Liver (tissue), 9 donors: Measurements from ENCODE around the gene RNF225. TPM values are rescaled to one million over a fixed set of nuclear protein-coding genes. Genes with fewer than 3 reads are reported as not detected.

Experiments
- DNase-seq: peaks from one replicate; pipeline ENCODE4 v3.0.0-alpha.2; 2017; ENCODE audit warnings: low spot score
- H3K27ac ChIP-seq, 2 donors: one replicate each; pipeline ENCODE4 v1.7.0; 2013; ENCODE audit warnings: inconsistent platforms in 2 of 2, low read length in 2 of 2, control low read depth in 1 of 2, low read depth in 1 of 2, mild to moderate bottlenecking in 1 of 2
- H3K27me3 ChIP-seq, 4 donors: one replicate each; pipeline versions ENCODE4 v1.6.1 to v1.7.0; 2013; ENCODE audit warnings: low read length in 3 of 4, inconsistent platforms in 1 of 4, mild to moderate bottlenecking in 1 of 4, moderate library complexity in 1 of 4; ENCODE audit not compliant: control insufficient read depth in 4 of 4, insufficient read depth in 4 of 4
- H3K36me3 ChIP-seq, 4 donors: one replicate each; pipeline versions ENCODE4 v1.6.1 to v1.7.0; 2013; ENCODE audit warnings: low read length in 3 of 4, mild to moderate bottlenecking in 3 of 4, low read depth in 1 of 4, moderate library complexity in 1 of 4; ENCODE audit not compliant: control insufficient read depth in 4 of 4, insufficient read depth in 3 of 4
- H3K4me1 ChIP-seq, 4 donors: one replicate each; pipeline versions ENCODE4 v1.6.1 to v1.7.0; 2013; ENCODE audit warnings: low read length in 3 of 4, mild to moderate bottlenecking in 3 of 4, moderate library complexity in 1 of 4; ENCODE audit not compliant: control insufficient read depth in 4 of 4, insufficient read depth in 4 of 4
- H3K4me3 ChIP-seq, 3 donors: one replicate each; pipeline versions ENCODE4 v1.6.1 to v1.7.0; 2013; ENCODE audit warnings: low read length in 3 of 3, control low read depth in 1 of 3, low read depth in 1 of 3, mild to moderate bottlenecking in 1 of 3
- H3K9ac ChIP-seq, 2 donors: one replicate each; pipeline ENCODE4 v1.7.0; 2013; ENCODE audit warnings: low read length in 2 of 2, mild to moderate bottlenecking in 2 of 2, moderate library complexity in 2 of 2, control low read depth in 1 of 2, low read depth in 1 of 2
- H3K9me3 ChIP-seq, 4 donors: one replicate each; pipeline versions ENCODE4 v1.6.1 to v1.7.0; 2013; ENCODE audit warnings: low read length in 3 of 4; ENCODE audit not compliant: control insufficient read depth in 4 of 4
- EGR1 ChIP-seq, 2 donors: IDR thresholded peaks; 2 replicates each; pipeline ENCODE4 v1.6.1; 2016 to 2018; ENCODE audit warnings: antibody characterized with exemption in 2 of 2, low read depth in 2 of 2
- FOXA1 ChIP-seq: IDR thresholded peaks from 2 replicates; pipeline ENCODE4 v1.6.1; 2016; ENCODE audit warnings: antibody characterized with exemption
- FOXA2 ChIP-seq: IDR thresholded peaks from 2 replicates; pipeline ENCODE4 v1.6.1; 2016; ENCODE audit warnings: antibody characterized with exemption
- GABPA ChIP-seq, 2 donors: IDR thresholded peaks in 1 of 2; conservative IDR thresholded peaks in 1 of 2; 2 replicates each; pipeline ENCODE4 v1.6.1; 2016; ENCODE audit warnings: antibody characterized with exemption in 2 of 2, mild to moderate bottlenecking in 1 of 2, moderate library complexity in 1 of 2
- HNF4A ChIP-seq, 2 donors: conservative IDR thresholded peaks; 2 replicates each; pipeline ENCODE4 v1.6.1; 2016; ENCODE audit warnings: antibody characterized with exemption in 2 of 2, mild to moderate bottlenecking in 2 of 2
- HNF4G ChIP-seq: IDR thresholded peaks from 2 replicates; pipeline ENCODE4 v1.6.1; 2016; ENCODE audit warnings: antibody characterized with exemption
- JUND ChIP-seq, 2 donors: IDR thresholded peaks; 2 replicates each; pipeline ENCODE4 v1.6.1; 2016; ENCODE audit warnings: antibody characterized with exemption in 2 of 2
- NR2F2 ChIP-seq: IDR thresholded peaks from 2 replicates; pipeline ENCODE4 v1.6.1; 2016; ENCODE audit warnings: antibody characterized with exemption
- RAD21 ChIP-seq, 2 donors: IDR thresholded peaks; 2 replicates each; pipeline ENCODE4 v1.6.1; 2016; ENCODE audit warnings: antibody characterized with exemption in 2 of 2, mild to moderate bottlenecking in 2 of 2
- RXRA ChIP-seq, 2 donors: IDR thresholded peaks; 2 replicates each; pipeline ENCODE4 v1.6.1; 2017 to 2018; ENCODE audit warnings: antibody characterized with exemption in 2 of 2, mild to moderate bottlenecking in 1 of 2
- SP1 ChIP-seq: IDR thresholded peaks from 2 replicates; pipeline ENCODE4 v1.6.1; 2018; ENCODE audit warnings: antibody characterized with exemption, mild to moderate bottlenecking
- TAF1 ChIP-seq: conservative IDR thresholded peaks from 2 replicates; pipeline ENCODE4 v1.6.1; 2016; ENCODE audit warnings: antibody characterized with exemption, mild to moderate bottlenecking
- YY1 ChIP-seq: IDR thresholded peaks from 2 replicates; pipeline ENCODE4 v1.6.1; 2016; ENCODE audit warnings: antibody characterized with exemption, mild to moderate bottlenecking
- WGBS: extraction: QIAGEN DNeasy Blood & Tissue Kit; methylation state at CpG from one replicate; pipeline ENCODE4 v1.1.7; 2013; 5-methylcytosine and 5-hydroxymethylcytosine counted together
- polyA plus RNA-seq, 2 donors: library from polyadenylated mRNA; stranded (reverse) in 1 of 2; unstranded in 1 of 2; fragments of 200-250 nt in 1 of 2; fragments of >200 nt in 1 of 2; fragmentation: Nextera tagmentation in 1 of 2; extraction: Ambion mirVana in 1 of 2; gene quantifications; one replicate each; pipeline versions ENCODE4 v1.2.1 to v1.2.3, GENCODE V29; 2013 to 2015
- total RNA-seq, 2 donors: library from RNA; depleted of rRNA; stranded (reverse); fragments of >200 nt; gene quantifications; one replicate each; pipeline ENCODE4 v1.2.3, GENCODE V29; 2014
- TF ChIP-seq, protein P1 (sequence below): IDR thresholded peaks from 2 replicates; pipeline ENCODE4 v1.6.1; 2016; ENCODE audit warnings: antibody characterized with exemption
- TF ChIP-seq, protein P2 (sequence below): fragments of 150-350 bp; IDR thresholded peaks from 2 replicates; pipeline ENCODE4 v1.5.1; 2017; ENCODE audit warnings: improper control_type of control experiment, low read depth, low read length; ENCODE audit not compliant: missing input control
- TF ChIP-seq, protein P3 (sequence below): IDR thresholded peaks from 2 replicates; pipeline ENCODE4 v1.6.1; 2016; ENCODE audit warnings: antibody characterized with exemption
- TF ChIP-seq, protein P4 (sequence below): IDR thresholded peaks from 2 replicates; pipeline ENCODE4 v1.6.1; 2016; ENCODE audit warnings: antibody characterized with exemption
- TF ChIP-seq, protein P5 (sequence below): IDR thresholded peaks from 2 replicates; pipeline ENCODE4 v1.6.1; 2016; ENCODE audit warnings: antibody characterized with exemption, mild to moderate bottlenecking
- donor health status: healthy.
- donor health status: healthy.
- donor health status: healthy.
- donor health status: healthy.
- donor health status: healthy.

RNF225 gene
- total and polyA plus RNA-seq, 4 donors = not detected

DNA sequence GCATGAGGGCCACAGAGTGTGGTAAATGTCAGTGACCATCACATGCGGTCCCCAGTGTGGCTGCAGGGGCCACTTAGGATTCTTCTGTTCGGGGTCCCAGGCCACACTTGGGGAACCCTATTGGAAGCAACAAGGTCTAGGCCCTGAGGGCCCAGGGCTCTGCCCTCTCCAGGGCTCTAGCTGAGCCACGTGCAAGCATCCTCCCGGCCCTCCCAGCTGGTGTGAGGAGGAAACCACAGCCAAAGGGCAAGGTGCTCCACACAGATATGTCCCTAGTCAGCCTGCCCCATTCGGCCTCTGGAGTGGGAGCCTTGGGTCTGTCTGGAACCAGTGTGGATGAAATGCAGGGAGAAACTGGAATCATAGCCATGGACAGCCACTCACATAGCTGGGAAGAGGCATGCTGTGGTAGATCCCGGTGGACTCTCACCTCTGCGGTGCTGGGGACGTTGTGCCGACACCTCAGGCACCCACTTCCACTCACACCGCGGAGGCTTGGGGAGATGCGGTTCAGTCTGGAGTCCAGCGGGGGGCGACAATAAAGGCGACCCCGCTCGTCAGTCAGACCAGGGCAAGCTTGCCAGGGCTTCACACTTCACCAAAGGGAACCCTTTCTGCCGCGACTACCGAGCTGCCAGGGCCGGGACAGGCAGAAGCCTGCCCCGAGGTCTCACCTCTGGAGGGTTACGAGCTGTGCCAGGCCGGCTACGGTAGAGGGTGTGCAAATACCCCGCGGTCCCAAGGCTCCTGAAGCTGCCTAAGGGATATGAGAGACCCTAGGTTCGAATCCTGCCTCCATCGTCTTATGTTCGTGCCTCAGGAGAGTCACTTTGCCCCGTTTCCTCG is 28.6 kb upstream of the RNF225 start:
- H3K27ac ChIP-seq = no peak overlapping the region
- H3K4me3 ChIP-seq = no peak overlapping the region
- H3K9me3 ChIP-seq = no peaks in the 10 kb centered on the region
- peaks cover 0 to 2% (median 0%) of the 10 kb centered on the region in 4 donors for H3K36me3 ChIP-seq
- no peak overlapping the region for H3K9ac ChIP-seq
- 95% methylated on average over 32 of the region's 32 CpGs for whole genome bisulfite sequencing
- H3K4me1 ChIP-seq = peaks cover 0 to 6% (median 2%) of the 10 kb centered on the region in 4 donors
- TF ChIP-seq, protein P1, sequence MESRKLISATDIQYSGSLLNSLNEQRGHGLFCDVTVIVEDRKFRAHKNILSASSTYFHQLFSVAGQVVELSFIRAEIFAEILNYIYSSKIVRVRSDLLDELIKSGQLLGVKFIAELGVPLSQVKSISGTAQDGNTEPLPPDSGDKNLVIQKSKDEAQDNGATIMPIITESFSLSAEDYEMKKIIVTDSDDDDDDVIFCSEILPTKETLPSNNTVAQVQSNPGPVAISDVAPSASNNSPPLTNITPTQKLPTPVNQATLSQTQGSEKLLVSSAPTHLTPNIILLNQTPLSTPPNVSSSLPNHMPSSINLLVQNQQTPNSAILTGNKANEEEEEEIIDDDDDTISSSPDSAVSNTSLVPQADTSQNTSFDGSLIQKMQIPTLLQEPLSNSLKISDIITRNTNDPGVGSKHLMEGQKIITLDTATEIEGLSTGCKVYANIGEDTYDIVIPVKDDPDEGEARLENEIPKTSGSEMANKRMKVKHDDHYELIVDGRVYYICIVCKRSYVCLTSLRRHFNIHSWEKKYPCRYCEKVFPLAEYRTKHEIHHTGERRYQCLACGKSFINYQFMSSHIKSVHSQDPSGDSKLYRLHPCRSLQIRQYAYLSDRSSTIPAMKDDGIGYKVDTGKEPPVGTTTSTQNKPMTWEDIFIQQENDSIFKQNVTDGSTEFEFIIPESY = no peak
- no peak for TF ChIP-seq EGR1 (IDR thresholded peaks at IDR 0.05; ENCODE audit: low read depth in 2 of 2)
- no peak for TF ChIP-seq RAD21 (IDR thresholded peaks at IDR 0.05)
- TF ChIP-seq GABPA (IDR thresholded peaks at IDR 0.05 in 1 of 2, conservative IDR thresholded peaks at IDR 0.05 in 1 of 2) = no peak
- no peak for TF ChIP-seq FOXA1
- DNase-seq = peak; percentile 29
- H3K27me3 ChIP-seq = no peaks in the 10 kb centered on the region

DNA sequence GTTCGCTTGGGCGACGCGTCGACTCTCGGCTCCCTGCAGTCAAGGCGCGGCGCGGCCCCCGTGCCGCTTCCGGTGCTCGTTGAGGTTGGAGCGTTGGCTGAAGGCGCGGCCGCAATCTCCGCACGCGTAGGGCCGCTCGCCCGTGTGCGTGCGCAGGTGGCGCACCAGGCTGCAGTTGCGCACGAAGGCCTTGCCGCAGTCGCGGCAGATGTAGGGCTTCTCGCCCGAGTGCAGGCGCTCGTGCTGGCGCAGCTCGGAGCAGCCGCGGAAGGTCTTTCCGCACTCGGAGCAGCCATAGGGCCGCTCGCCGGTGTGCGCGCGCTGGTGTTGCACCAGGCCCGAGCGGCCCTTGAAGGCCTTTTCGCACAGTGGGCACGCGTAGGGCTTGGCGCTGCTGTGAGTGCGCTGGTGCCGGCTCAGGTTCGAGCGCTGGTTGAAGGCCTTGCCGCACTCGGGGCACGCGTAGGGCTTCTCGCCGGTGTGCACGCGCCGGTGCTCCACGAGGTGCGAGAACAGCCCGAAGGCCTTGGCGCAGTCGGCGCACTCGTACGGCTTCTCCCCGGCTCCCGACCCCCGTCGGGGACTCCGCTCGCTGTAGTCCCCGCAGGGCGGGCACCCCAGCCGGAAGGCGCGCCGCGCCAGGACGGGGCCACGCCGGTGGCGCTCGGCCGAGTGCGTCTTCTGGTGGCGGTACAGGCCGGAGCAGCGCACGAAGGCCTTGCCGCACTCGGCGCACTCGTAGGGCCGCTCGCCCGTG is 27.6 kb upstream of the RNF225 start:
- H3K4me3 ChIP-seq = no peak overlapping the region
- no peak overlapping the region for H3K9ac ChIP-seq
- H3K4me1 ChIP-seq = peaks cover 4 to 10% (median 5%) of the 10 kb centered on the region in 4 donors
- no peaks in the 10 kb centered on the region for H3K9me3 ChIP-seq
- TF ChIP-seq FOXA1 (no peak), TAF1 (no peak), RXRA (IDR thresholded peaks at IDR 0.05) (no peak), HNF4G (no peak), HNF4A (conservative IDR thresholded peaks at IDR 0.05) (no peak), GABPA (IDR thresholded peaks at IDR 0.05 in 1 of 2, conservative IDR thresholded peaks at IDR 0.05 in 1 of 2) (no peak), SP1 (no peak), FOXA2 (no peak), NR2F2 (no peak), JUND (IDR thresholded peaks at IDR 0.05) (no peak), EGR1 (IDR thresholded peaks at IDR 0.05; ENCODE audit: low read depth in 2 of 2) (no peak), YY1 (no peak)
- TF ChIP-seq, protein P2, sequence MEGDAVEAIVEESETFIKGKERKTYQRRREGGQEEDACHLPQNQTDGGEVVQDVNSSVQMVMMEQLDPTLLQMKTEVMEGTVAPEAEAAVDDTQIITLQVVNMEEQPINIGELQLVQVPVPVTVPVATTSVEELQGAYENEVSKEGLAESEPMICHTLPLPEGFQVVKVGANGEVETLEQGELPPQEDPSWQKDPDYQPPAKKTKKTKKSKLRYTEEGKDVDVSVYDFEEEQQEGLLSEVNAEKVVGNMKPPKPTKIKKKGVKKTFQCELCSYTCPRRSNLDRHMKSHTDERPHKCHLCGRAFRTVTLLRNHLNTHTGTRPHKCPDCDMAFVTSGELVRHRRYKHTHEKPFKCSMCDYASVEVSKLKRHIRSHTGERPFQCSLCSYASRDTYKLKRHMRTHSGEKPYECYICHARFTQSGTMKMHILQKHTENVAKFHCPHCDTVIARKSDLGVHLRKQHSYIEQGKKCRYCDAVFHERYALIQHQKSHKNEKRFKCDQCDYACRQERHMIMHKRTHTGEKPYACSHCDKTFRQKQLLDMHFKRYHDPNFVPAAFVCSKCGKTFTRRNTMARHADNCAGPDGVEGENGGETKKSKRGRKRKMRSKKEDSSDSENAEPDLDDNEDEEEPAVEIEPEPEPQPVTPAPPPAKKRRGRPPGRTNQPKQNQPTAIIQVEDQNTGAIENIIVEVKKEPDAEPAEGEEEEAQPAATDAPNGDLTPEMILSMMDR = no peak
- TF ChIP-seq, protein P3, sequence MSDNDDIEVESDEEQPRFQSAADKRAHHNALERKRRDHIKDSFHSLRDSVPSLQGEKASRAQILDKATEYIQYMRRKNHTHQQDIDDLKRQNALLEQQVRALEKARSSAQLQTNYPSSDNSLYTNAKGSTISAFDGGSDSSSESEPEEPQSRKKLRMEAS = no peak
- TF ChIP-seq, protein P1 = no peak
- TF ChIP-seq, protein P4, sequence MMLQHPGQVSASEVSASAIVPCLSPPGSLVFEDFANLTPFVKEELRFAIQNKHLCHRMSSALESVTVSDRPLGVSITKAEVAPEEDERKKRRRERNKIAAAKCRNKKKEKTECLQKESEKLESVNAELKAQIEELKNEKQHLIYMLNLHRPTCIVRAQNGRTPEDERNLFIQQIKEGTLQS = no peak
- TF ChIP-seq, protein P5, sequence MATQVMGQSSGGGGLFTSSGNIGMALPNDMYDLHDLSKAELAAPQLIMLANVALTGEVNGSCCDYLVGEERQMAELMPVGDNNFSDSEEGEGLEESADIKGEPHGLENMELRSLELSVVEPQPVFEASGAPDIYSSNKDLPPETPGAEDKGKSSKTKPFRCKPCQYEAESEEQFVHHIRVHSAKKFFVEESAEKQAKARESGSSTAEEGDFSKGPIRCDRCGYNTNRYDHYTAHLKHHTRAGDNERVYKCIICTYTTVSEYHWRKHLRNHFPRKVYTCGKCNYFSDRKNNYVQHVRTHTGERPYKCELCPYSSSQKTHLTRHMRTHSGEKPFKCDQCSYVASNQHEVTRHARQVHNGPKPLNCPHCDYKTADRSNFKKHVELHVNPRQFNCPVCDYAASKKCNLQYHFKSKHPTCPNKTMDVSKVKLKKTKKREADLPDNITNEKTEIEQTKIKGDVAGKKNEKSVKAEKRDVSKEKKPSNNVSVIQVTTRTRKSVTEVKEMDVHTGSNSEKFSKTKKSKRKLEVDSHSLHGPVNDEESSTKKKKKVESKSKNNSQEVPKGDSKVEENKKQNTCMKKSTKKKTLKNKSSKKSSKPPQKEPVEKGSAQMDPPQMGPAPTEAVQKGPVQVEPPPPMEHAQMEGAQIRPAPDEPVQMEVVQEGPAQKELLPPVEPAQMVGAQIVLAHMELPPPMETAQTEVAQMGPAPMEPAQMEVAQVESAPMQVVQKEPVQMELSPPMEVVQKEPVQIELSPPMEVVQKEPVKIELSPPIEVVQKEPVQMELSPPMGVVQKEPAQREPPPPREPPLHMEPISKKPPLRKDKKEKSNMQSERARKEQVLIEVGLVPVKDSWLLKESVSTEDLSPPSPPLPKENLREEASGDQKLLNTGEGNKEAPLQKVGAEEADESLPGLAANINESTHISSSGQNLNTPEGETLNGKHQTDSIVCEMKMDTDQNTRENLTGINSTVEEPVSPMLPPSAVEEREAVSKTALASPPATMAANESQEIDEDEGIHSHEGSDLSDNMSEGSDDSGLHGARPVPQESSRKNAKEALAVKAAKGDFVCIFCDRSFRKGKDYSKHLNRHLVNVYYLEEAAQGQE = no peak
- H3K27me3 ChIP-seq = no peaks in the 10 kb centered on the region
- H3K36me3 ChIP-seq = peaks cover 0 to 2% (median 0%) of the 10 kb centered on the region in 4 donors
- 79% methylated on average over 106 of the region's 106 CpGs for WGBS
- no peak overlapping the region for H3K27ac ChIP-seq
- DNase-seq = peak; percentile 32
